ENCODE data around the gene OSBPL10. TPM values are rescaled to one million over a fixed set of nuclear protein-coding genes. Genes with fewer than 3 reads are reported as not detected.

The OSBPL10 gene
- total RNA-seq, 4 donors from 2014 or later, result 12.5 to 38.3 (median 22.7) TPM

DNA sequence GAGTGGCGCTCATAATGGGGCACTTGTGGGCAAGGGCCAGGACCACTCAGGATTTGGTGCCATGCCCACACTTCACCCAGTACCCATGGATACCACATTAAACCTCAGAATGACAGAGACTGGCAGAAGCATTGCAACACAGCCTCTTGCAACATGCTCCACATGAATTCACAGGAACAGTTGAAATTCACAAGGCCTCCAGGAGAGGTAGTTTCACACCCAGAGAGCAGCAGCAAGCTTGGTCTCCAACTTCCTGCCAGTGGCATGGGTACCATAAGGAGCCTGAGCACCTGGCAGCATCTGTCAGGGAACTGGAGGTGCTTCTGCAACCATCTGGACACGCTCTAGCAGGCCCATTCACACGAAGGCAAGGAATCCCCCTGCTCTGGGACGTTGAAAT is 101.0 kb downstream of the OSBPL10 start:
- no peaks in the 10 kb centered on the region for H3K9me3 ChIP-seq
- DNase-seq (ENCODE audit: low spot score in 2 of 2), result no peak
- no peaks in the 10 kb centered on the region for H3K27me3 ChIP-seq
- no peak for TF ChIP-seq EP300 (IDR thresholded peaks at IDR 0.05)
- TF ChIP-seq POLR2AphosphoS5 (IDR thresholded peaks at IDR 0.05), result no peak
- TF ChIP-seq, protein P1, sequence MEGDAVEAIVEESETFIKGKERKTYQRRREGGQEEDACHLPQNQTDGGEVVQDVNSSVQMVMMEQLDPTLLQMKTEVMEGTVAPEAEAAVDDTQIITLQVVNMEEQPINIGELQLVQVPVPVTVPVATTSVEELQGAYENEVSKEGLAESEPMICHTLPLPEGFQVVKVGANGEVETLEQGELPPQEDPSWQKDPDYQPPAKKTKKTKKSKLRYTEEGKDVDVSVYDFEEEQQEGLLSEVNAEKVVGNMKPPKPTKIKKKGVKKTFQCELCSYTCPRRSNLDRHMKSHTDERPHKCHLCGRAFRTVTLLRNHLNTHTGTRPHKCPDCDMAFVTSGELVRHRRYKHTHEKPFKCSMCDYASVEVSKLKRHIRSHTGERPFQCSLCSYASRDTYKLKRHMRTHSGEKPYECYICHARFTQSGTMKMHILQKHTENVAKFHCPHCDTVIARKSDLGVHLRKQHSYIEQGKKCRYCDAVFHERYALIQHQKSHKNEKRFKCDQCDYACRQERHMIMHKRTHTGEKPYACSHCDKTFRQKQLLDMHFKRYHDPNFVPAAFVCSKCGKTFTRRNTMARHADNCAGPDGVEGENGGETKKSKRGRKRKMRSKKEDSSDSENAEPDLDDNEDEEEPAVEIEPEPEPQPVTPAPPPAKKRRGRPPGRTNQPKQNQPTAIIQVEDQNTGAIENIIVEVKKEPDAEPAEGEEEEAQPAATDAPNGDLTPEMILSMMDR (IDR thresholded peaks at IDR 0.05), result no peak
- no peak for TF ChIP-seq POLR2A (IDR thresholded peaks at IDR 0.05)
- no peak overlapping the region for H3K27ac ChIP-seq
- 76% methylated on average over 4 of the region's 4 CpGs for WGBS
- no peaks in the 10 kb centered on the region for H3K36me3 ChIP-seq
- no peak overlapping the region for H3K4me3 ChIP-seq
- H3K4me1 ChIP-seq, result peaks cover 18% of the 10 kb centered on the region

- TF ChIP-seq, protein P1 (IDR thresholded peaks at IDR 0.05), result no peak
- TF ChIP-seq POLR2A (IDR thresholded peaks at IDR 0.05), result no peak
- no peak for TF ChIP-seq POLR2AphosphoS5 (IDR thresholded peaks at IDR 0.05)
- no peak for TF ChIP-seq EP300 (IDR thresholded peaks at IDR 0.05)
- no peak for DNase-seq (ENCODE audit: low spot score in 2 of 2)
- Histone ChIP-seq H3K27me3 (no peaks in the 10 kb centered on the region), H3K27ac (no peak overlapping the region), H3K4me3 (no peak overlapping the region), H3K36me3 (no peaks in the 10 kb centered on the region), H3K9me3 (no peaks in the 10 kb centered on the region), H3K4me1 (peaks cover 18% of the 10 kb centered on the region)
- WGBS, result 91% methylated on average over 6 of the region's 6 CpGs
These were observed 101.7 kb downstream of the OSBPL10 start for GRCh38 chr3:31879365-31879764.

GRCh38 chr3:31878231-31878838 is 102.7 kb downstream of the OSBPL10 start:
- Histone ChIP-seq H3K4me3 (no peak overlapping the region), H3K27ac (no peak overlapping the region), H3K4me1 (peaks cover 18% of the 10 kb centered on the region), H3K27me3 (no peaks in the 10 kb centered on the region), H3K9me3 (no peaks in the 10 kb centered on the region), H3K36me3 (no peaks in the 10 kb centered on the region)
- no peak for DNase-seq (ENCODE audit: low spot score in 2 of 2)
- TF ChIP-seq POLR2AphosphoS5 (IDR thresholded peaks at IDR 0.05) (no peak), POLR2A (IDR thresholded peaks at IDR 0.05) (no peak), EP300 (IDR thresholded peaks at IDR 0.05) (no peak)
- TF ChIP-seq, protein P1 (IDR thresholded peaks at IDR 0.05), result no peak
- 60% methylated on average over 7 of the region's 7 CpGs for WGBS

- WGBS, result 45% methylated on average over 7 of the region's 7 CpGs
- Histone ChIP-seq H3K9me3 (no peaks in the 10 kb centered on the region), H3K4me1 (peaks cover 8% of the 10 kb centered on the region), H3K27ac (no peak overlapping the region), H3K4me3 (no peak overlapping the region), H3K27me3 (no peaks in the 10 kb centered on the region), H3K36me3 (no peaks in the 10 kb centered on the region)
- DNase-seq (ENCODE audit: low spot score in 2 of 2), result no peak
- TF ChIP-seq, protein P1 (IDR thresholded peaks at IDR 0.05), result no peak
- TF ChIP-seq POLR2A (IDR thresholded peaks at IDR 0.05) (no peak), POLR2AphosphoS5 (IDR thresholded peaks at IDR 0.05) (no peak), EP300 (IDR thresholded peaks at IDR 0.05) (no peak)
These were observed 104.7 kb downstream of the OSBPL10 start for GRCh38 chr3:31876331-31876730.

- no peak overlapping the region for H3K27ac ChIP-seq
These were observed 105.6 kb downstream of the OSBPL10 start for GRCh38 chr3:31875437-31875836.

More at GRCh38 chr3:31875437-31875836, 105.6 kb downstream of the OSBPL10 start:
- TF ChIP-seq, protein P1 (IDR thresholded peaks at IDR 0.05), result no peak
- TF ChIP-seq EP300 (IDR thresholded peaks at IDR 0.05) (no peak), POLR2AphosphoS5 (IDR thresholded peaks at IDR 0.05) (no peak)
- no peaks in the 10 kb centered on the region for H3K9me3 ChIP-seq
- no peak for DNase-seq (ENCODE audit: low spot score in 2 of 2)
- no peak overlapping the region for H3K4me3 ChIP-seq
- H3K36me3 ChIP-seq, result no peaks in the 10 kb centered on the region
- H3K4me1 ChIP-seq, result peaks cover 8% of the 10 kb centered on the region
- H3K27me3 ChIP-seq, result no peaks in the 10 kb centered on the region
- whole genome bisulfite sequencing, result 92% methylated on average over 2 of the region's 2 CpGs
